ENCODE data around the gene WNT7A.

Gene WNT7A

GRCh38 chr3:13825311-13825579 lies 54.6 kb downstream of the WNT7A start:
- no peak for DNase-seq

- no peak for DNase-seq
Observed at GRCh38 chr3:13824521-13825310, 55.2 kb downstream of the WNT7A start.

- no peak for DNase-seq
Observed at GRCh38 chr3:13823692-13824091, 56.2 kb downstream of the WNT7A start.

- DNase-seq: no peak
Observed at GRCh38 chr3:13822871-13823585, 56.8 kb downstream of the WNT7A start.

GRCh38 chr3:13822042-13822441 lies 57.8 kb downstream of the WNT7A start:
- no peak for DNase-seq

- DNase-seq: no peak
Observed at GRCh38 chr3:13821126-13821525, 58.7 kb downstream of the WNT7A start.

DNA sequence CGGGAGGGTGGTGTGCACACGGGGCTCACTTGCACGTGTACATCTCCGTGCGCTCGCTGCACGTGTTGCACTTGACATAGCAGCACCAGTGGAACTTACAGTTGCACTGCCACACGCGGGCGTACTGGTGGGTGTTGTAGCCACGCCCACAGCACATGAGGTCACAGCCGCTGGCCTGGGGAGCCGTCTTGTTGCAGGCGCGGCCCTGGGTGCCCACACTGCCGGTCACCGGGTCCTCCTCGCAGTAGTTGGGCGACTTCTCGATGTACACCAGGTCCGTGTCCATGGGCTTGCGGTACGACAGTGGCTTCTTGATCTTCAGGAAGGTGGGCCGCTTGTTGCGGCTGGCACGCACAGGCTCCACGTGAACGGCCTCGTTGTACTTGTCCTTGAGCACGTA lies 61.0 kb downstream of the WNT7A start:
- DNase-seq: no peak

- DNase-seq: no peak
Observed at GRCh38 chr3:13815088-13815683, 64.7 kb downstream of the WNT7A start.

GRCh38 chr3:13812034-13812471 lies 67.8 kb downstream of the WNT7A start:
- DNase-seq: no peak

DNA sequence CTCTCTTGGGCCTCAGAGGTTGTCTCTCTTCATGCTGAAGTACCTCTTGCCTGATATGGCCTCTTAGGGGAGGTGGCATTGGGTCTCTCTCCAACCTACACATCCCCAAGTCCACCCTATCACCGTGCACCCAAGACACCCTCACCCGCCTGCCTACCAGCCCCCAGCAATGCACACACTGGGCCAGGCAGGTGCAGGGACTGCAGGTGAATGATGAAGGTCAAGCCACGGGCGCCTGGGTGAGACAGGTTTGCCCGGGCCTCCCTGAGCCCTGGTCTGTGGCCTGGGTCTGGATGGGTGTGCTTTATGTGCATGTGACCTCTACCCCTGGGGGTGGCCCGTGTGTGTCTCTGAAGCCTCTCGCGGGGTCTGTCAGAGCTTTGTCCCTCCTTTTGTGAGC lies 68.3 kb downstream of the WNT7A start:
- no peak for DNase-seq

- DNase-seq: no peak
Observed at GRCh38 chr3:13808550-13808949, 71.3 kb downstream of the WNT7A start.

GRCh38 chr3:13801361-13802204 lies 78.3 kb downstream of the WNT7A start:
- DNase-seq: no peak

DNA sequence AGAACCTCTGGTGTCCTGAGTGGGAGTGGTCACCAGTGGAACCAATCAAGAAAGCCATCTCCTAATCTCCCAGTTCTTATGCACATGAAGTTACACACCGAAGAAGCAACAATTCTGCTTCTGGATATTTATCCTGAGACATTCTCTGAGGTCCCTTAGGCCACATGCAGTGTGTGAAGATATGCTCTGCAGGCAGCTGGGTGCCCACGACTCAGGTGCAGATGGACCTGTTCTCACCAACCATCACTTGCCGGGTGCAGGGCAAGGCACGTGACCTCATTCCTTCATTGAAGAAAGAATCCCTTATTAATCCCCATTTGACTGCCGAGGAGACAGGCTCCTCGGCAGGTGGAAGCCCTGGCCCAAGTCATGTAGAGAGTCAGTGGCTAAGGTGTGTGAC lies 79.8 kb downstream of the WNT7A start:
- no peak for DNase-seq

GRCh38 chr3:13798401-13798800 lies 81.5 kb downstream of the WNT7A start:
- no peak for DNase-seq

DNA sequence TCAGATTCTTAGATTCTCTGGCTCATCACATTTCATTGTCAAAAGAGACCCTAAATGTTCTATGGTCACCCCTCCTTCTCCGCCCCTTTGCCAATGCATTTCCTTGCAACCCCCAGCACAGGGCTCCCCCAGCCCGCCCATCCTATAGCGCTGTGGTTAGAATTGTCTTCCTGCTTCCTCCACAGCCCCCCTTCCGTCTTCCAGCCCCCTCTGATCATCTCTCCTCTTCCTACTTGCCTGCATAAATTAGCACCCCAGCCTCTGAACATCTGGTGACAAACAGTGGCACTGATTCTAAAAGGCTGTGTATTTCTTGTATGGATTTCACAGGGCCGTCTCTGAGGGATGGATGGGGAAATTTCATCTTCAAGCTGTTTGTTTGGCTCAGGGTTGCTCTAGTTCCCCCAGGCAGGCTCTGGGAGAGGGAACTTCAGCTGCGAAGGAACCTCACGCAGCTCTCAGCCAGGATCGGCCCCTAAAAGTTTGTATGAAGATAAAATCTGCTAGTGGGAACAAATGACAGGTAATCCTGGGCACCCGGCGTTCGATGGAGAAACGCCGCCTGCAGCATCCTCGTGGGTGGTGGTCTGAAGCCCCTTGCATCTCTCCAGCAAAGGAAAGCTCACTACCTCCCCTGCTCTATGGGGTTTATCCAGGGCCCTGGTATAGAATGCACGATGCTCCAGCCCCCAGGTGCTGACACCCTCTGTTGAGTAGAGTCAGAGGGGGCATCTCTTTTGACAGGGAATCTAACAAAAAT lies 83.0 kb downstream of the WNT7A start:
- DNase-seq: no peak

- no peak for DNase-seq
Observed at GRCh38 chr3:13795816-13796215, 84.1 kb downstream of the WNT7A start.

DNA sequence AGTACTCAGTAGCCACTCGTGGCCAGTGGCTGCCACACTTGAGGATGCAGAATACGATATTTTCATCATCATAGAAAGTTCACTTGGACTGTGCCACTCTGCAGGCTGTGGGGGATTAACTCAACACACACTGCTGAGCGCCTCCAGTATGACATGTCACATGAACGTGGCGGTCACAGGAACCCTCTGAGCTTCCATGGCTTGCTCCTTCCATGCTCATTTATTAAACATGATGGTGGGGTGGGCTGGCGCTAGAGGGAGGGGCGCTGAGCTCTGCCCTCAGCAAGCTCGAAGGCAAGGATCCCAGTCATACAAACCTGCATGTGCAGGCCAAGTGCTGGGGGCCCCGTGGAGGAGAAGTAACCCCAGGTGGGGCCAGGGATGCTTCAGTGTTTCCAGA lies 85.5 kb downstream of the WNT7A start:
- DNase-seq: no peak

DNA sequence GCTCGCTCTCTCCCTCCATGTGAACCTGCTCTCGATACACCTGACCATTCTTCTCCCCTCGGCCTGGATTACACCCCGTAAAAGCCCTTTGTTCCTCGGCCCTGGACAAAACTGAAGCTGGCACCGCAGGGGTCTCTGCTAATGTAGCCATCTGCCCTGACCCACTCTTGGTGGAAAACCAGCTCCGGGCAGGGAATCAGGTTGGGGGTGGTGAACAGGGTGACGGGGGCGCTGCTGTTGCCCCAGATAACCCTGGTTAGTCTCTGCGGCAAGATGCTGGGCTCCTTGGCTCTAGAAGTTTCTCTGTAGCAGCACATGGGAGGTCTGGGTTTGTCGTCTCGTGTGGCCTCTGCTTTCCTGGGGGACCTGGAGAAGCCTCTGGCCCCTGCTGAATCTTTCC lies 86.4 kb downstream of the WNT7A start:
- no peak for DNase-seq

DNA sequence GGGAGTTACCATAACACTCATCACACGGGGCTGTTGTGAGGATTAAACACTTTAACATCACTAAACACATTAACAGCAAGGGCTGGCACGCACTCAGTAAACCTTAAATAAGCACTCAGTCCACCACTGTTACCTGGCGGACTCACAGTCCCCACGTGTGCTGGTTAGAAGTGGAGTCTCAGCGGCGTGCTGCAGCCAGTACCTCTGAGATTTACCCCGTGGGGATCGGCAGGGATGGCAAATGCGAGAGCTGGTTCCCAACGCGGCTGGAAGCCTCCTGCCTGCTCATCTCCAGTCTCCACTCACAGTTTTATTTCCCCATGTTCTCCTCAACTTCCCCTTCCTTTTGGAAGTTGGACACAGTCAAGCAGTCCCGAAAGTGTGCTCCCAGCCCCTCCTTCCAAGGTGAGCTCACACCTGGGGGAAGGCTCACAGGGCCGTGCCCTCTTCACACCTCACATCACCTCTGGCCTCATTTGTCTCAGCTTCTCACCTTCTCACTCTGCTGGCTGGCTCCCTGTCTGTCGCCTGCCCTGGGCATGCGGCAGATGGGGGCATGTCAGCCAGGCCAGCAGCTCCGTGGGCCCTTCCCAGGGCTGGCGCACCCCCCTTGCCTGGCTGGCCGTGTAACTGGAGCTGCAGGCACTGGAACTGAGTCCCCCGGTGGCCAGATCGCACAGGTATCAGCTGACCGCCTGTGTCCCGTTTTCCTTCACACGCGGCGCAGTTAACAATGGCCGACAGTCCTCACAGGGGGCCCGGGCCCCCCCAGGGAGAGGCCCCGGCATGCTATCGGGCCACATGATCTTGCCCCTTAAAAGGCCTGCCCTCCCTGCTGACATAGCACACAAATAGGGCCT lies 87.1 kb downstream of the WNT7A start:
- no peak for DNase-seq

DNA sequence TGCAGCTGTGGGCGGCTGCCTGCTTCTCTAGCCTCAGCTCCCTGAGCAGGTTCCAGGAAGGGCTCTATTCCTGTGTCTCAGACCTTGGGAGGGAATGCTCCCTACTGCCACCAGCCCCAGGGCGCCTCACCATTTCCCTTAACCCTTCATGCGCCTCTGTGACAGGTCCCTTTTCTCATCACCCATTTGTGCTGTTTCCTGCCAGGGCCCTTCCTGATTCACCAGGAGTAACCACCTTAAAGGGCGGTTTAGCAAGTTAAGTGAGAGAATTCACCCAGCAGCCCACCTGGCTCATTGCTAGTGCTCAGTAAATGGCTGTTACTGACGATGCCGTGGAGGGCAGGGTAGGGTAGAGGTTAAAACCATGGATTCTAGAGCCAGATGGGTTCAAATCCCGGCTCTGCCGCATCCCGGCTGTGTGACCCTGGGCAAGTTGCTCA lies 87.8 kb downstream of the WNT7A start:
- no peak for DNase-seq

DNA sequence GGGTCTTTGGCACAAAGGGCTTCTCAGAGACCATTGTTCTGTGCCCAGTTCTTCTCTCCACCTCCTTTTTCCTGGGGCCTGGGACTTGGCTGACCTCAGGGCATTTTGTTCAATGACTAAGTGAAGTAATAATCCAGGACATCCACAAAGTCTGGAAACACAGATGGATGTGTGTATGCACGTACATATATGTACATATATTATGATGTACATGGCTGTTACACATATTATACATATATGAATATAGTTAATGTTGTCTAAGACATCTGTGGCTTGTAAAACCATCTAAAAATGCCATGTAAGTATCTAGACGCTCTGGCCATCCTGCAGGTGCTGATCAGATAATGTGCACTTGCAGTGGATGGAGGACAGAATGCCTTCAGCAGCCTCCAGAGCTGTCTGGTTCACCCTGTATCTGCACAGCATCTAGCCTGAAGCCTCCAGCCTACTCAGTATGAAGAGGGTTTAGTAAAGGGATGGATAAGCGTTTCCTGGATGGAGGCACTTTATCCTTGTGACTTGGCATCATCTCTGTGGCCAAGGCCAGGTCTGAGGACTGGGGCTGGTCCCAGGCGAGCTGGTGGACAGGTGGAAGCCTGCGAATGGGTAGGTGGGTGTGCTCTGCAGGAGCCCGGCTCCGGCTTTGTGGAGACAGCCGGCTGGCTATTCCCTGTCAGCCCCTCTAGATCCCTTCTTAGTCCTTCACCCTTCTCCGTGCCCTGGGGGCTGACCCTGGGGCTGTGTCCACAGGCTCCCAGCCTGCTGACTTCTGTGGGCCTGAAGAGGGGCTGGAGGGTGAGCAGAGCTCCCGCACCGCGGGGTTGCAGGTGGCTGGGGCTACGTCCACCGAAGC lies 88.4 kb downstream of the WNT7A start:
- DNase-seq: no peak
